Epithelial cell of prostate (primary cell): ENCODE results near the gene KRT13.

Experiments used
- DNase-seq: peaks from one replicate; pipeline ENCODE4 v3.0.0-alpha.2; 2011; ENCODE audit warnings: low read depth, low spot score
- H3K27ac ChIP-seq: fragments of 450-650 bp; 2 replicates; pipeline ENCODE4 v1.5.1; 2017; ENCODE audit warnings: mild to moderate bottlenecking

Gene KRT13

DNA sequence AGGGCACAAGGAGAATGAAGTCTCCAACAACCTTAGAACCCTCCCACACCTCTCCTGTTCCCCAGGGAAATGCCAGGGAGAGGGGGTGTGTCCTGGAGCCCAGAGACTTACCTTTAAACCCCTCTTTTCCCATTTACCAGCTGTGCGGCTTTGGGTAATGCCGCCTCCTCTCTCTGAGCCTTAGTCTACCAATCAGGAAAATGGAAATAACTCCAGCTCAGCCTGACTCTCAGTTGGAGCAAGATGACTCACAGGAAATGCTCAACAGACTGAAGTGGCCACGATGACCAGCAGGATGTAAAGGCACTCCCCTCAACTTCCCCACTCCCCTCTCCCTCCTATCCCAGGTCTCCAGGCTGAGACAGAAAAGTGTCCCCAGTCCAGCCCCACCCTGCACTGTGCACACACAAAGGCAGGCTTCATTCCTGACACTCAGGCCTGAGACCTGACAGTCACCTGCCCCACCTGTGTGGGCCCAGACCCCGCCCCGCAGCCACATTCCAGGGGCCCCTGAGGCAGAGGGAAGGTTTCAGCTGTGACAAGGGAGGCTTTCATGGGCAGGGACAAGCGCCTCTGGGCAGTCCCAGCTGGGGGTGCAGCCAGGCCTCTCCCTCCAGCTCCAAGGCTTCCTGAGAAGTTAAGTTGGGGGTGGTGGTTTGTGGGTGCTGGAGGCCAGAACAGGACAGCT is 16.3 kb upstream of the KRT13 start:
- DNase-seq = peak; percentile 94
- H3K27ac ChIP-seq = peak overlapping the region; percentile 98

DNA sequence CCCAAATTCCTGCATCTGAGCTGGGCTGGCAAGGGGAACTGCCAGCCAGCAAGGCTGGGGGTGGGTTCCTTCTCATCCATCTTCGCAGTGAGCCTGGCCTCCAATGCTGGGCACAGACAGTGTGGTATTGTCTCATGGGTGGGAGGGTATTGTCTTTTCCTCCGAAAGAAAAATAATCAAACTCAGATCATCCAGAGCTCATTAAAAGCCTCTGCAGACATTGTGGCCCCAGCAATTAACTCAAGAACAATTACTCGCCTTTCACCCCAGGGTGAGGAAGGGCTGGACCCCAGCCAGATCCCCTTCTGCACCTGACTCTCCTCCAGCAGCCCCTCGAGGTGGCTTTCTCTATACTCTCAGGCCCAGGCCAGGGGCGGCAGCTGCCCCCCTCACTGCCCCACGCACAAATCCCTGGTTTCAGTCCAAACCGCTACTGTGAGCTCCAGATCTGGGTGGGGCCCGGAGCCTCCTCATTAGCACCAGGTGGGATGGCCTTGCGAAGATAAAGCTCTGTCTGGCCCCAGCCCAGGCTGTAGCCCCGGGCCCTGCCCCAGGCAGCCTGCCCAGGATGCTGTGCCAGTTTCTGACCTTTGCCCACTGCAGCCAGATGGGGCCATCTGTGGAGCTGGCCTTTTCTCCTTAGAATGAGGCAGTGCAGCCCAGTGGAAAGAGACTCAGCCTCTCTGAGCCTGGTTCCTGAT is 15.6 kb upstream of the KRT13 start:
- H3K27ac ChIP-seq = peak overlapping the region; percentile 98
- no peak for DNase-seq

DNA sequence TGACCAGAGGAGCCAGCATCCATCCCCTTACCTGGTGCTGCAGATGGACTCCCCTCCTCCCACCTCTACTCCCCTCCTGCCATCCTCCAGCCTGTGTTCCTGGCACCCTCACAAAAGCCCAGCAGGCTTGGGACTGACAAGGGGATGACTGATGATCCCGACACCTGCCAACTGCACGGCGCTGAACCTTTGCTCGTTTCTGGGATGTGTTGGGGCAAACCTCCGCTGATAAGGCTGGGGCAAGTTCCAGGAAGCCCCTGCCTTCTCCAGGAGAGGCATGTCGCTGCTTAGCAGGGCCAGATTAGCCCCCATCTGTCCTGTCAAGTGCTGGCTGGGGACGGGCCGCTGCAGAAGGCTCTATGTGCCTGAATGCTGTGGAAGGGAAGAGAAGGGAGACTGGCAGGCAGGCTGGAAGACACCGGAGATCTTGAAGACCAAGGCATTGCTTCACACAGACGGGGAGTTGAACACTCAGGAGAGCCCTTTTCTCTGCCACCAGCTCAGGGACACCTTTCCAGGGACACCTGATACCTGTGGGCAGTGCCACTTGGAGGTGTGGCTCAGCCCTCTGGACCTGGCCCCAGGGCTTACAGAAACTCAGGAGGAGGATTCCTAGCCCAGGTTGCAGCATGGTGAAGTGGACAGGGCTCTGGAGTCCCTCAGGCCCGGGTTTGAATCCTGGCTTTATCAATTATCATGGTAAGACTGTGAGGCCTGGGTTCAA is 14.3 kb upstream of the KRT13 start:
- H3K27ac ChIP-seq = peak overlapping the region; percentile 98
- DNase-seq = no peak

DNA sequence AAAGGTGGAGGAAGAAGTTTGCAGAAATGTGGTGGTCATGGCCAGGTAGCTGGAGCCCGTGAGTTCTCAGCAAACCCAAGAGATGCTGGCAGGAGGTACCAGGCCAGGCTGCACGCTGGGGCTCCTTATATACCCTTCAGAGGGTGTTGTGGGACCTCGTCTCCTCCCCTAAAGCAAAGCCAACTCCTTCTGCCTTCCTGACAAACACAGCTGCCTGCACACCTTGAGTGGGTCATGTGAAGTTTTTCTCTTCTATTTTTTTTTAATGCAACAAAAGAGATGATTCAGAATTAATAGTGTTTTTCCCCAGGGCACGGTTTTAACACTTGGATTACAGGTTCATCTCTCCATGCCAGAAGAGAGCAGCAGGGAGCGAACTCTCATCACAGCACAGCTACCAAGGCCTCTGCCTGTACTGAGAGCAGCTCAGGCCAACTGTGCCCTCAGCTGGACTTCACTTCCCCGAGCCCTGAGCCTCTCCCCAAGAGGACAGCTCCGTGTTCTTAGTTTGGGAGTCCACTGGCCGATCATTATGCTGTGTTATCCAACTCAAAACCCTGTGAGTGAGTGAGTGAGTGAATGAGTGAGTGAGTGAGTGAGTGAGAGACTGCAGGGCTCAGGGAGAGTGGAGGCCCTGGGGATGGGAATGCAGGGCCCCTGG is 13.5 kb upstream of the KRT13 start, which contains the start of gene KRT15:
TSS of gene KRT15 (minus strand) at position 102 of the 661 bp plus-strand sequence. CDS start at position 39, 63 bp downstream.
- H3K27ac ChIP-seq = peak within 1 kb of the TSS; percentile 98

DNA sequence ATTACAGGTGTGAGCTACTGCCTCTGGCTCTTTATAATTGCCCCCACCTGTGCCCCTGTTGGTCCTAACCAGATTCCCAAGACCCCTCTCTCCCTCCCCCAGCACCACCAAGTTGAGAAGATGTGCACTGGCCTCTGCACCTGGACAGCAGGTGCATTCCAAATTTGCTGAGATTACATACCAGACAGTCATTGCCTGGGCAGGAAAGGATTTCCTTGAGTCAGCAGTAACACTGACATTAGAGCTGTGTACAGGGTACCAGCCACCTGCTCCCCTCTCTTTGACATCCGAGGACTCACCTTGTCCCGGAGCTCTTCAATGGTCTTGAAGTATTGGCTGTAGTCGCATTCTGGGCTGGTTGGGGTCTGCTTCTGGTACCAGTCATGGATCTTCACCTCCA is 12.6 kb upstream of the KRT13 start:
- H3K27ac ChIP-seq = peak overlapping the region; percentile 98
- DNase-seq = no peak

More for the DNA sequence above, 13.5 kb upstream of the KRT13 start, which contains the start of gene KRT15:
- DNase-seq = no peak

DNA sequence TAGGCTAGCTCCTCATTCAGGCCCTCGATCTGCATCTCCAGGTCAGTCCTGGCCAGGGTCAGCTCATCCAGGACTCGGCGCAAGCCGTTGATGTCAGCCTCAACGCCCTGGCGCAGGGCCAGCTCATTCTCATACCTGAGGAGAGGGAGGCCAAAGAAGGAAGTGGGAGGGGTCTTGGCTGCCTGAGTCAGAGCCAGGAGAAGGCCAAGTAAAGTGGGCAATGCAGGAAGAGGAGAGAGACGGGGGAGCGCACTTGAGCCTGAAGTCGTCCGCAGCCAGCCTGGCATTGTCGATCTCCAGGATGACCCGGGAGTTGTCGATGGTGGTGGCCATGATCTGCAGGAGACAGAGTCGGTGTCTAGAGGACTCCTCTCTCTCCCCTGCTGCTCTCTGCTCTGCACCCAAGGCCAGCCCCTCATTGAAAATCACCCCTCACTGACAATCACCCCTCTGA is 11.4 kb upstream of the KRT13 start:
- DNase-seq = no peak
- peak overlapping the region; percentile 98 for H3K27ac ChIP-seq

DNA sequence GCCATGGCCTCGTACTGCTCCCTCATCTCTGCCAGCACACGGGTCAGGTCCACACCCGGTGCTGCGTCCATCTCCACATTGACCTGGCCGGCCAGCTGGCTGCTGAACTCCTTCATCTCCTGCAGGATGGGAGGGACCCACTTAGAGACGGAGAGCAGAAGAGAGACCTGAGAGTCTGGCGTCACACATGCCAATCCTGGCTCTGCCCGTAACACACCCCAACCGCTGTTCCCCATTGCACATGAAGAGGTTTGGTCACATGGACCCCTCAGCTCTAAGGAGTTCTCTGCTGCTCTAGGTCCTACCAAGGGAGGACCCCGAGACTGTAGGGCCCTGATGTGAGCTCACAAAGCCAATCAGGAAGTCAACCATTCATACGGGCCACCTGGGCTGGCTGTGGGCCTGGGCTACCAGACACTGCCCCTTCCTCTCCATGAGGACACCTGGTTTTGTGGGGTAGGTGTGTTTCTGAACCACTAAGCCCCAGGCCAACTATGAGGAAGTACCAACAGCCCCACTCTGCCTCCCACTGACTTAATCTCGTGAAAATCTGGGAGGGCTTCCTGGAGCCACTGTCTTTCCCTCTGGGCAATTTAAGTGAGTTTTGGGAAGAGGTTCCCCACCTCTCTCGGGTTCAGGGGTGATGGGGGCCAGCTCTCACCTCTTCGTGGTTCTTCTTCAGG is 10.9 kb upstream of the KRT13 start:
- no peak for DNase-seq
- H3K27ac ChIP-seq = peak overlapping the region; percentile 98

DNA sequence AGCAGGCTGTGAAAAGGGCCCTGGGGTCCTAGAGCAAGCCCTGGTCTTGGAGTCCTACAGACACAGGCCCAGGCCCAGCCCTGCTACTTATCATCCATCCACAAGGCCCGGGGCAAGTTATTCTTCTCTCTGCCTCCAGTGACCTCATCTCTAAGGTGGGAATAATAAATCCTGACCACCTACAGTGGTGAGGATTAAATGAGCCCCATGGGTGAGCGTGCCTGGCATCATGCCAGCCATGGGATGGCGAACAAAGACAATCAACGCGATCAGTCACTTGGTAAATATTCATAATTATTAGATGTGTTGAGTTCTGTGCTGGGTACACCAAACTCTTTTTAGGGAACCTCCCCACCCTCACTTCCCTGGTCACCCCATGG is 7.7 kb upstream of the KRT13 start:
- H3K27ac ChIP-seq = peak overlapping the region; percentile 98

DNA sequence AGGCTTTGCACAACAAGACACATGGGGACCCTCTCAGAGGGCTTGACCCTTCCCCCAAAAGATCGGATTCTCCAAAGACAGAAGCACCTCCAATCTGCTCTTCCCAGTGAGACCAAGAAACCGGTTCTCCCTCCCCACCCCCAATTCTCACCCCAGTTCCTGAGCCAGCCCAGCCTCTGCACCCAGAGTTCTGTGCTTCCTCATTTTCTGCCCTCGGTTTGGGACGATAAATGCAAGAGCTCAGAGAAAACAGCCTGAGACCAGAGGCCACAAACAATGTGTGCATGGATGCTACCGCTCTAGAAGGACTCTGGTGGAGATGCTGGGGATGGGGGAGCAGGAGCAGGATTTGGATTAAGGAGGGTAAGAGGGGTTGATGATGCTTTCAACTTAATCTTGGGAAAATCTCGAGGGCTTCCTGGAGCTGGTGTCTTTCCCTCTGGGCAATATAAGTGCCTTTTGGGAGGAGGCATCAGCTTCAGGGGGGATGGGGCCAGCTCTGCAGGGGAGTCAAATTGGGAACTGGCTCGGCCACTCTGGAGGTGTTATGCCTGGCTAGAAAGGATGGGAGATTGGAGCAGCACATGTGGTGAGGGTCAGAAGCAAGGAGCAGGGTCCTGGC is 7.2 kb upstream of the KRT13 start:
- H3K27ac ChIP-seq = peak overlapping the region; percentile 98
- no peak for DNase-seq

More for the DNA sequence above, 7.7 kb upstream of the KRT13 start:
- no peak for DNase-seq

DNA sequence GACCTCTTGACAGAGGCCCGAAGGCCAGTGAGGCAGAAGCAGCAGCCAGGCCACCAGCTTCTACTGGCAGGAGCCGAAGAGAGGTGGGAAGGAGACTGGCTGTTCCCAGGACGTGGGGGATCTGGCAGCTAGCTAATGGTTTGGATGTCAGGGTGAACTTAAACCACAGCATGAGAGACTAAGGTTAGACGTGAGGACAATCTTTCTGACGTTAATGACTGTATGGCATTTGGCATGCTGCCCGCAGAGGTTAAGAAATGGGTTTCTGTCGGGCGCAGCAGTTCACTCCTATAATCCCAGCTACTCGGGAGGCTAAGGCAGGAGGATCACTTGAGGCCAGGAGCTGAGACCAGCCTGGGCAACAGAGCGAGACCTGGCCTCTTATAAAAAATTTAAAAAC is 6.3 kb upstream of the KRT13 start:
- no peak for DNase-seq
- peak overlapping the region; percentile 98 for H3K27ac ChIP-seq

DNA sequence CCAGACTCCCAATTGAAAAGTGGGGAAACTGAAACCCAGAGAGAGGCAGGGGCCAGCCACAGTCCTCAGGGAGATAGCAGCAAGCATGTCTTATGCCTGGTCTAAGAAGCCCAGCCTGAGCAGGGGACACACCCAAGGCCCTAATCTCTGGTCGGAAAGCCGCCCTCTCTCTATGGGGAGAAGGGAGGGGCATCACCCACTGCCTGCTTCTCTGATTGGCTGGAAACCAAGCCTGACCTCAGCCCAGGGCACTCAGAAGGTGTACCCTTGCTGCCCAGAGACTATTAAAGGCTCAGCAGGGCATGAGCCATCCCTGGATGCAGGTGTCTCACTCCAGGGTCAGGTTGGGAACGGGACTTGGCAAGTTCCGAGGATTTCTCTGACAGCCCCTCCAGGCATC is 5.7 kb upstream of the KRT13 start:
- peak overlapping the region; percentile 98 for H3K27ac ChIP-seq
- DNase-seq = no peak

DNA sequence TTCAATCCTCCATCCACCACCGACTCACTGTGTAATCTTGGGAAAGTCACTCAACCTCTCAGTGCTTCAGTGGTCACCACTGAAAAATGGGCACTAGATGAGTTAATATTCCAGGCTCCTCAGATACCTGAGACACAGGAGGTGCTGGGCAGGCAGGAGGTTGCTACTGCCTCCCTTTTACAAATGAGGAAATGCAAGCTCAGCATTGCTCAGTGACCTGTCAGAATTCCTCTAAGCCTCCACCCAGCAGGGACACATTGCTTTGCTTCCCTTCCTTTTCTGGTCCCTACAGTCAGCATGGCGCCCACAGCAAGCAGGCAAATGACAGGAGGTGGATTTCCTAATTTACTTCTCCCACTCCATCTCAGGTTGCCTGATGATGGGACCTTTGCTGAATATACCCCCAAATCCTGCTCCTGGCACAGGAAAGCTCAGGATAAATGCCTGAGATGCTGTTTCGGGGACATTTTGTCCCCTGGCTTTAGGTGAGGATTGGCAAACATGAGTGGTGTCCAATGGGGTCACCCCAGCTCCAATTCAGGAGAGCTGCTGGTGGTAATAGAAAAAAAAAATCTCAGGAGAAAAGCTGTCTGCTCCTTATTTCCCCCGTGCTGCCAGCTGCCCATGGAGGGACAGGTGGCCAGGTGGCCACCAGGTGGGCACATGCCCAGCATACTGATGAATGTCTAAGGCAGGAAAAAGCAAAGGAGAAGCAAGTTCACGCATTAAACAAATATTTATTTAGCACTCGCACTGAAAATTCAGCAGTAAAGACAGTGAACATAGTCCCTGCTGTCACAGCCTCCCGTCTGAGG is 5.0 kb upstream of the KRT13 start:
- DNase-seq = no peak
- peak overlapping the region; percentile 98 for H3K27ac ChIP-seq

DNA sequence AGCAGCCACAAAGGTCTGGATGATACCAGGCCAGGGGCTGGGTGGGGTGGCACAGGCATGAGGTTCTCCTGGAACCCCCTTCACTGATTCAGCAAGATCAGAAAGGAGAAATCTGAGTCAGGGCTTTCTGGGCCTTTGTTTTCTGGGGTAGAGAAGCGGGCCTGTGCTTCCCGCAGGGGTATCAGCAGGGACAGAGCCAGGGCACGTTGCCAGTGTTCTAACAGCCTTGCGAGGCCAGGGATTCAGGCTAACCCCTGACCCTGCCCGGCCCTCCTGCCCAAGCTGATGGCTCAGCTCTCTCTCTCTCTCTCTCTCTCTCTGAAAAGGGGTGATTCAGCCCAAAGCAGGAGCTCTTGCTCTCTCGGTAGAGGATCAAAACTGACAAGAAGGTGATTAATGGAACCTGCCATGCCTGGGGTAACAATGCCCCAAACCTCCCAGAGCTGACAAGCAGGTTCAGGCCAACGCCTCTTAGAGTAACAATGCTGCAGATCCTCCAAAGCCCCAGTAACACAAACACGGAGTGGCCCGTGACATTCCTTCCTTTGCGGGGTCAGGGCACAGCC is 2.0 kb upstream of the KRT13 start:
- H3K27ac ChIP-seq = peak overlapping the region; percentile 56
- no peak for DNase-seq

DNA sequence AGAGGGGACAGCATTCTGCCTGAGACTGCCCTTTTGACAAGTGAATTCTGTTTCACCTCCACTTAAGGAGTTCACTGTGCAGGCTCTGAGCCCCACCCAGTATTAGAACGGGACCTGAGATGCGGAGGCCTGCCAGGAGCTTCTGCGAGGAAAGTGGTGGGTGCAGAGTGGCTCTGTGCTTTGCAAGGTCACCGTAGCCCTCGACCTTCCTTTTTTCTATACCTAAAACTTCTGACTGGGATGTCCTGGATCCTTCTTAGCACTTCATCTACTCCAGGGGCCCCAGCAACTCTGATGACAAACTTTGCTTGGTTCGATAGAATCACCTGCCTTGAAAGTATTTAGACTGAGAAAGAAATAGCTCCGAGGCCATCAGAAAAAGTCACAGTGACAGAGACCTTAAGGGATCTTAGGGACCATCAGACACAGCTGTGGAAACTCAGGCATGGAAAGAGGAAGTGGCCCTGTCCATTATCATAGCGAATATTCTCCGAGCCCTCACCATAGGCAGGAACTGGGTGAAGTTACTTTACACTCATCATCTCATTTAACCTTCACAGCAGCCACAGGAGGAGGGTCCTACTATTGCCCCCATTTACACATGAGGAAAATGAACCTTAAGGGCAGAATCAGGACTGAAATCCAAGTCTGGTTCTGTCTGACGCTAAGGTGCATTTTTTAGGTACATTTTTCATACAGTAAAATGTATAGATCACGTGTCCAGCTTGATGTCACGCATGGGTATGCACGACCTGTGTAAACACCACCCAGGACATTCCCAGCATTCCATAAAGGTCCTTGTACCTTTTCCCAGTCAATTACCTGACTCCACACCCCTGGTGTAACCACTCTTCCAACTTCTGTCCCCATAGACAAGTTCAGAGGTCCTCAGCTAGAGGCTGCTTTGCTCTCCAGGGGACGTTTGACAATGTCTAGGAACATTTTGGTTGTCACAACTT is 676 bp upstream of the KRT13 start:
- DNase-seq = no peak
- H3K27ac ChIP-seq = peak overlapping the region; percentile 56

DNA sequence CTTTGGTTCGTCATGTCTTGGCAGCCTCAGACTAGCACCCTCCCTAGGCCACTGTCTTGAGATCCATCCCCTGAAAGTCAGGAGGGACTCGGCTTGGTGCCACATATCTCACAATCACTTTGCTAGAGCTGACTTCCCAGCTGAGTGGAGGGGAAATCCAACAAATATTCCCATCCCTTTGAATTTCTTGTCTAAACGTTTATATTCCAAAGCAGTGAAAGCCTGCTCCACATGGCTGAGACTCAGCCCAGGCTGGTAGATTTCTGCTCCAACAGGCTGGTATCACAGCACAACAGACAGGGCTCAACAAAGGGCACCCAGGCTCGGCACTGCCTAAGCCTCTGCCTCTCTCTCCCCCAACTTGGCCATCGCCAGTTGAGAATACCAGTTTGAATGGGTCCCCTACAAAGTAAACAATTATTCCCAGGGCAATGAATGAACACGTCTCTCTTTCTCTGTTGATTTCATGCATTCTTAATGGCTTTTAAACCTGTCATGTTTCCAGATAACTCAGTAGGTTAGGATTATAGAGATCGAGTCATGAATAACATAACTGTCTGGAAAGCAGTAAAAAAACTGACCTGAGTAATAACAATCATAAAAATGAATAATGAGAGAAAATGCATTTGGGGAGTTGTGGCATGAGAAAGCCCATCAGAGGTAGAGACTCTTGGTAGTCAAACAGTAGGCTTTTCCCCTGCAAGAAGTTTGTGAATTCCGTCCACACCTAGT is 1.0 kb downstream of the KRT13 start:
- no peak for DNase-seq
- H3K27ac ChIP-seq = no peak overlapping the region

DNA sequence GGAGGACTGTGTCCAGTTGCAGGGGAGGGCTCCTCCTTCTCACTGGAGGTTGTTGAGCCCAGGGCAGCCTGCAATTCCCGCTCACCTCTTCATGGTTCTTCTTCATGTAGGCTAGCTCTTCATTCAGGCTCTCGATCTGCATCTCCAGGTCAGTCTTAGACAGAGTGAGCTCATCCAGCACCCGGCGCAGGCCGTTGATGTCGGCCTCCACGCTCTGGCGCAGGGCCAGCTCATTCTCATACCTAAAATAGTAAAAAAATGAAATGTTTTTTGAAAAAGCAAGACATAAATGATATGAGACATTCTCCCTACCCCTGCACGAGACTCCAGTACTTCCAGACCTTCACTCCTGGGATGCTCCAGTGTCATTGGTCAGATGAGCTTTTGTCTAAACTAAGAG is 2.2 kb downstream of the KRT13 start:
- no peak for DNase-seq
- H3K27ac ChIP-seq = no peak overlapping the region
